Measurements from ENCODE around the gene PPP1R7.

PPP1R7 gene

GRCh38 chr2:241138471-241138870, 11.8 kb upstream of the PPP1R7 start:
- no peak for TF ChIP-seq CTCF (IDR thresholded peaks at IDR 0.05)

GRCh38 chr2:241139531-241140444, 10.5 kb upstream of the PPP1R7 start:
- no peak for TF ChIP-seq CTCF (IDR thresholded peaks at IDR 0.05)

DNA sequence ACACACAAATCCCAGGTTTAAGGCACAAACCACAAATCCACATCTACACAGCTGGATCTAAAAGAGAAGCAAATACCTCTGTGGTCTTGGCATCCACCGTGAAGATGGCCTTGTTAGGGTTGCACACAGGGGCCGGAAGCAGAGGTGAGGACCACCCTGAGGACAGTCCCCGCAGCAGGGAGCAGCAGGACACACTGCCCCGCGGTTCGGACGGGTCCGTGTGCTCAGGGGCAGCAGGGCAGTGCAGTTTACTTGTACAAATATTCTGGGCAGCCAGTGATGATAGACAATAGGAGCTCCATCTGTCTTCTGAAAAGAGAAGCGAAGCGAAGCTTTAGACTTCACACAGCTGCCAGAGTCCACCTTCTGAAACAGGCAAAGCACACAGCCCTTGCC, 9.8 kb upstream of the PPP1R7 start:
- TF ChIP-seq CTCF (IDR thresholded peaks at IDR 0.05), result no peak

GRCh38 chr2:241141214-241141770, 9.0 kb upstream of the PPP1R7 start:
- no peak for TF ChIP-seq CTCF (IDR thresholded peaks at IDR 0.05)

DNA sequence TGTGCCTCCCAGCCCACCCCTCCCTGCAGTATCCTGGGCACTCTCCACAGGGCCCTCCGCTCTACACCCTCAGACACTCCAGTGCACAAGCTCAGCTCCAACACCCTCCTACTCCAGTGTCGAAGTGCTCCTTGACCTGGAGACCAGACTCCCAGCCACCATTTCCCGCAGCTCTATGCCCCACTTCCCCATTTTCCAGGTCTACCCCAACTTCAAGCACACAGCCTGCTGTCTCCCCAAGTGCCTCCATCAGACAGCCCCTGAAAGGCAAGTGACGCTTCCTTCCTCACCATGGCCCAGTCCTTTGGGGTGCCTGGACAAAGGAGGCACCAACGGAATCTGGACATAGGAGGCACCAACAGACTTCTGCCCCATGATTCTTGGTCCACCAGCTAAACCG, 8.2 kb upstream of the PPP1R7 start:
- no peak for TF ChIP-seq CTCF (IDR thresholded peaks at IDR 0.05)

- no peak for TF ChIP-seq CTCF (IDR thresholded peaks at IDR 0.05)
Observed at GRCh38 chr2:241142593-241142992, 7.7 kb upstream of the PPP1R7 start.

GRCh38 chr2:241146286-241146685, 4.0 kb upstream of the PPP1R7 start:
- no peak for TF ChIP-seq CTCF (IDR thresholded peaks at IDR 0.05)
